NB4 (cell line): Measurements from ENCODE around the gene SEMA6B.
A peak's percentile ranks its signal among the peaks of the same experiment; 100 is the strongest.

Experiments used
- DNase-seq: peaks from one replicate; pipeline ENCODE4 v3.0.0; 2010; ENCODE audit warnings: low read depth
- H3K4me3 ChIP-seq: one replicate; pipeline ENCODE4 v1.5.1; 2011; ENCODE audit warnings: mild to moderate bottlenecking, low read depth, low read length, moderate library complexity
- CTCF ChIP-seq: IDR thresholded peaks from one replicate; pipeline ENCODE4 v1.5.1; 2012; ENCODE audit warnings: low read depth, low read length
- MAX ChIP-seq: IDR thresholded peaks from 2 replicates; pipeline ENCODE4 v1.6.1; 2011; ENCODE audit warnings: low read depth, low read length
- MYC ChIP-seq: IDR thresholded peaks from 2 replicates; pipeline ENCODE4 v1.6.1; 2011; ENCODE audit warnings: low read depth, low read length
- POLR2A ChIP-seq: IDR thresholded peaks from 2 replicates; pipeline ENCODE4 v1.6.1; 2011; ENCODE audit warnings: mild to moderate bottlenecking; ENCODE audit not compliant: insufficient read length; ENCODE audit errors: extremely low read depth

SEMA6B gene

DNA sequence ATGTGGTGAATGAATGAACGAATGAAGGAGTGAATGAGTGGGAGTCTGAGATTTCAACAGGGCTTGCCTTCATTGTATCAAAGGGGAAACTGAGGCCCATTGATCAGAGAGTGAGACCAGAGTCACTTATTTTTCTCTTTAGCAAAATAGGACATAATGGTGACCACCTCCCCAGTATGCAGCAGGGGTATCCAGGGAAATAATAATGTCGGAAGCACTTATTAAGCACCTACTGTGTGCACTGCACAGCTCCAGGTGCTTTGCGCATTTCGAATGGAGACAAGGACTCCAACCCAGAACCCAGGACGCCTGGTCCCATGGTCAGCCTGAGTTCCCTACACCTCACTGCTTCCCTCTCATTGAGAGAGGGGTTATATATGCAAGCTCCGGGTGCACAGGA, 26.8 kb upstream of the SEMA6B start:
- no peak overlapping the region for H3K4me3 ChIP-seq
- TF ChIP-seq MAX: no peak
- TF ChIP-seq POLR2A: no peak
- no peak for TF ChIP-seq MYC
- no peak for TF ChIP-seq CTCF
- DNase-seq: no peak

DNA sequence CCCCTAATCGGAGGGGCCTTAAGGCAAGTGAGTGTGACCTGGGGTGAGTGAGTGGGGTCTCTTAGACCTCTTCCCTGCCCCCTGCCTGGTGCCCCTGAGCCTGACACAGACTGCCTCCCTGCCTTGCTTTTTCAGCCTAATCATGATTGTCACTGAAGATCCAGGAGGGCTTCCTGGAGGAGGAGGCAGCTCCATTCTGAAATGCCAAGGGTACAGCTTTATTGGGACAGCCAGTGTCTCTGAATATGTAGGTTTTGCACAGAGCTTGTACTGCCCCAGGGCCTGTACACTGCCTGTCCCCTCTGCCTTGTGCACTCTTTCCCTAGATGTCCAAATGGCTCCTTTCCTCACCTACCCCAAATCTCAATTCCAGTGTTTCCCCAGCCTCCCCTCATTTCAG, 26.1 kb upstream of the SEMA6B start:
- DNase-seq: no peak
- H3K4me3 ChIP-seq: no peak overlapping the region
- TF ChIP-seq MAX (no peak), MYC (no peak), CTCF (no peak), POLR2A (no peak)

- TF ChIP-seq CTCF (no peak), MYC (no peak), MAX (no peak), POLR2A (no peak)
- no peak for DNase-seq
- H3K4me3 ChIP-seq: no peak overlapping the region
These were observed 25.4 kb upstream of the SEMA6B start for GRCh38 chr19:4584670-4585460.

DNA sequence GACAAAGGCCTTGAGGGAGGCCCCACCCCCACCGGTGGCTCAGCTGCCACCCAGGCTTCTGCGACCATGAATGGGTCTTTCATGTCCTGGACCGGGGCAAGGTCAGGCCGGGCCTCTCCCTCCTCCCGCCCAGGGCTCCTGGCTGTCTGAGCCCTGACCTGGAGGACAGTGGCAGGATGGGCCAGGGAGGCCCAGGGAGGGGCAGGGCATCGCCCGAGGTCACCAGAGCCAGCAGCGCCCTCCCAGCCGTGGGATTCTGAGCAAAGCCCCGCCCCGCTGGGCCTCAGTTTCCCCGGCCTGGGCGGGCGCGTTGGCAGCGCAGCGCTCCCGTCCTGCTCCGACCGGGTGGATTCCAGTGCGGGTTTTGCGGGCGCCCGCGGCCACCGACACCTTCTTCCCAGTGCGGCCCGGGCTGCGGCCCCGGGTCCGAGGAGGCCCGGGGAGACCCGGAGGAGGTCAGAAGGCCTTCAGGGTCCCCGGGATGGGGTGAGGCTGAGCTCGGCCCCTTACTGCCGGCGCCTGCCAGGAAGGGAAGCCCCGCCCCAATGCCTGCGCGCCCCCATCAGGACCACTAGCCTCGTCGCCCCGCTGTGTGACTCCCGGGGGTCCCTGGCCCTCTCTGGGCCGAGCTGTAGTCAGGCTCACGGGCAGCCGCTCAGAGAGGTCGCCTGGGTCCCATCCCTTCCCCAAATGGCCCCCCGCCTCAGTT, 24.6 kb upstream of the SEMA6B start:
- TF ChIP-seq MYC (no peak), POLR2A (no peak), MAX (no peak), CTCF (no peak)
- H3K4me3 ChIP-seq: no peak overlapping the region
- peak; percentile 47 for DNase-seq

DNA sequence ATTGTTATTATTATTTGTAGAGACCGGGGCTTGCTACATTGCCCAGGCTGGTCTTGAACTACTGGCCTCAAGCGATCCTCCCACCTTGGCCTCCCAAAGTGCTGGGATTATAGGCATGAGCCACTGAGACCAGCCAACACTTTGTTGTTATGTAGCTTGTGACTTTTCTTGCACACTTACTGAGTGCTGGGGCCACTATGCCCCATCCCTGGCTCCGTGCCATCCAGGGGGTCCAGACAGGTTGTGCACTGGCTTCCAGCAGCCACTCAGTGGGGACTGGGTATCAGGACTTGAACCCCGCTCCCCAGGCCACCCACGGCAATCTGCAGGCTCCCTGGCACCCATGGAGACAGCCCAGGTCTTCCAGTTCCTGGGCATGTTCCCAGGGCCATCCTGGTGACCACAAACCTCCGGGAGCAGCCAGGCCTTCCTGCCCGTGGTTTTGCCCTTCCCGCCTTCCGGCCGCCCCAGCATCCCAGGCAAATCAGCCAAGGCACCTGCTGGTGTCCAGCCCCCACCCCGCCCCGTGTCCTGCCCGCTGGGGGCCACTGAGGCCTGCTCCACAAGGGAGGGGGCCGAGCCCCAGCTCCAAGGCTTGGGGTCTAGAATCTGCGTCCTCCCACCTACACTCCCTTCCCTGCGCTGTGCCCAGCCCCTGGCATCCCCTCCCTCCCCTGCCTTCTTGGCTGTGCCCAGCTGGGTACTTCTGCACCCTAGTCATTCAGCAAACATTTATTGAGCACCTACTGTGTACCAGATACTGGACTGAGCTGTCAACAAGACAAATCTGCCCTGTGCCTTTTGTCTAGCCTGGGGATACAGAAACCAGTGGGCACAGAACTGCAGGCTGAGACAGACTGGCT, 23.7 kb upstream of the SEMA6B start:
- DNase-seq: no peak
- TF ChIP-seq CTCF (no peak), POLR2A (no peak), MYC (no peak), MAX (no peak)
- H3K4me3 ChIP-seq: no peak overlapping the region
